ENCODE results near the gene DOK5.

The DOK5 gene

DNA sequence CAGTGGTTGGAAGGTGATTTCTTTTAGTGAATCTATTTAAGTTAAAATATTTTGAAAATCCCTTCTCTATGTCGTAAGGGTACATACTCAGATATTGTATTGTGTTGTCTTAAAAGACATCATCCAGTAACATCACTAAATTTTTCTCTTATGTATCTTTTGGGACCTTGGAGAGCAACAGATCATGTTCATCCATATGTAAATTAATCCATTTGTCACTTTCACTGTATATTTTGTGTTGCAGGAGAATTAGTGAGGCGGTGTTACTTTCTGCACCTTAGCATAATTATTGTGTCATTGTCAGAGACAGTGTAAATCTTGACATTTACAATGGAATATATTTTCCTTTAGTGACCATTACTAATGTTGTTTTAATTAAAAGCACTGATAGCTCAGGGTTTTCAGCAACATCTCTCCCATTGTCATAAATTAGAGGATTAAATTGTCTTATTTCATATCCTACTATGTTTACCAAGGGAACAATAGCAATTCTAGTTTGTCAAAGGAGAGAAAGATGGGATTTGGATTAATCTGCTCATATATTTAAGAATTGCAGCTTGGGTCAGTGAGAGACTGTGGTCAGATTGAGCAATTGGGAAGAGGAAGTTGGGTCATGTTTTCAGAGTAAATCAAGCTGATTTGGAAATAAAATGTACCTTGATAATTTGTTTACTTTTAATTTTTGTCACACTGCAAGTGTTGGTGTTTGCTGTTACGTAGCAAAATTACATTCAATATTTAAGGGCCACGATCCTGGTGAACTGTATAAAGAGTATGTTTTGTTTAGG lies 22.7 kb downstream of the DOK5 start:
- H3K9me3 Mint-ChIP-seq = no peaks in the 10 kb centered on the region

DNA sequence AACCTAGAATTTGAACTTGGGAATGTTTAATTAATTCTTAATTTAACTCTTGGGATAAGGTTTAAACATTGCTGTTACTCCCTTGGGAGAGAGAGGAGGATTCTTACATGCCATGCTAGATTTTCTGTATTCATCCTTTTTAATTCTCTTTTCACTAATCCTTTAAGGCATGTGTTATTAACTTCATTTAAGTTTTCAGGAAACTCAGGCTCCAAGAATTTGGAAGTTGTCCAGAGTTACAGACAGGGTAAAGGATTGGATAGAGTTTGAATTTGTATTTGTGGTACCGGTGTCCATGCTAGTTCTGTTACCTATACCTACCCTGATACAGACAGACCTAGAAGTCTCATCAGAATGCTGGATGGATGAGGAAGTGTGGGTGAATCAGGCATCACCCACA lies 23.7 kb downstream of the DOK5 start:
- Mint-ChIP-seq H3K36me3 (ENCODE audit: insufficient read depth) (no peaks in the 10 kb centered on the region), H3K4me1 (no peaks in the 10 kb centered on the region), H3K27ac (ENCODE audit: low read depth) (no peak overlapping the region), H3K4me3 (no peak overlapping the region), H3K9me3 (no peaks in the 10 kb centered on the region), H3K27me3 (peaks cover 5% of the 10 kb centered on the region)
- ATAC-seq (replicated peaks; ENCODE audit: extremely low read depth, poor library complexity, severe bottlenecking) (no peak), DNase-seq (ENCODE audit: low spot score in 2 of 2) (no peak)

More for the DNA sequence above, 22.7 kb downstream of the DOK5 start:
- no peak overlapping the region for H3K4me3 Mint-ChIP-seq
- ATAC-seq (replicated peaks; ENCODE audit: extremely low read depth, poor library complexity, severe bottlenecking) (no peak), DNase-seq (ENCODE audit: low spot score in 2 of 2) (no peak)
- peaks cover 5% of the 10 kb centered on the region for H3K27me3 Mint-ChIP-seq
- no peaks in the 10 kb centered on the region for H3K4me1 Mint-ChIP-seq
- H3K36me3 Mint-ChIP-seq (ENCODE audit: insufficient read depth) = no peaks in the 10 kb centered on the region
- no peak overlapping the region for H3K27ac Mint-ChIP-seq (ENCODE audit: low read depth)

DNA sequence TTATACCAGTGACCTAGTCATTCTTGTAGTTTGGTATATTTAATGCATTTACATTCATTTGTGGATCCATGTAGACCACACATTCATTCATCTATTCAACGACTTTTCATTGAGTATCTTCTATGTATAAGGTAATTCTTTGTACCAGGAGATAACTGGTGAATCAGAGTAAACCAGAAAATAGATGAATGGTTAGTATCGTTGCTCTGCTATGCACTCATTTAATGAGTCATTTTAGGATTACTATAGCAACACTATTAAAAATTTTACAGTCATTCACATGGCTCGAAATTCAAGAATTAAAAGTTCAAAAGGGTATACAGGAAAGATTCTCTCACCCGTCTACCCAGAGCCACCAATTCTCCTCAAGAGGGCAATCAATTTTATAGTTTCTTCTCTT lies 26.8 kb downstream of the DOK5 start:
- DNase-seq (ENCODE audit: low spot score in 2 of 2) (no peak), ATAC-seq (replicated peaks; ENCODE audit: extremely low read depth, poor library complexity, severe bottlenecking) (no peak)
- H3K4me3 Mint-ChIP-seq = no peak overlapping the region
- H3K36me3 Mint-ChIP-seq (ENCODE audit: insufficient read depth) = no peaks in the 10 kb centered on the region
- H3K27ac Mint-ChIP-seq (ENCODE audit: low read depth) = no peak overlapping the region
- peaks cover 5% of the 10 kb centered on the region for H3K27me3 Mint-ChIP-seq
- H3K9me3 Mint-ChIP-seq = peaks cover 8% of the 10 kb centered on the region
- H3K4me1 Mint-ChIP-seq = no peaks in the 10 kb centered on the region

DNA sequence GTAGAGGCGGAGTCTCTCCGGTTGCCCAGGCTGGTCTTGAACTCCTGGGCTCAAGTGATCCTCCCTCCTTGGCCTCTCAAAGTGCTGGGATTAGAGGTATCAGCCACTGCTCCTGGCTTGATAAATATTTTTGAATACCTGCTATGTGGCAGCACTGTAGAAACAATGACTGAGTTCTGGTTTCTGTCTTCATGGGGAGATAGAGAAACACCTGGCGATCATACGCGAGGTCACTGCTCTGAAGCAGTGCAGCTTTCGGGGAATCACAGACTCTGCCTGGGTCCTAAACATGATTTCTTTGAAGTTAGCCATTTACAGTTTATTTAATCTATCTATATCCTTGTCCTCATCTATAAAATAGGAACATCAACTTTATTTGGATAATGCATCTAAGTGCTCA lies 31.2 kb downstream of the DOK5 start:
- ATAC-seq (replicated peaks; ENCODE audit: extremely low read depth, poor library complexity, severe bottlenecking) = no peak

DNA sequence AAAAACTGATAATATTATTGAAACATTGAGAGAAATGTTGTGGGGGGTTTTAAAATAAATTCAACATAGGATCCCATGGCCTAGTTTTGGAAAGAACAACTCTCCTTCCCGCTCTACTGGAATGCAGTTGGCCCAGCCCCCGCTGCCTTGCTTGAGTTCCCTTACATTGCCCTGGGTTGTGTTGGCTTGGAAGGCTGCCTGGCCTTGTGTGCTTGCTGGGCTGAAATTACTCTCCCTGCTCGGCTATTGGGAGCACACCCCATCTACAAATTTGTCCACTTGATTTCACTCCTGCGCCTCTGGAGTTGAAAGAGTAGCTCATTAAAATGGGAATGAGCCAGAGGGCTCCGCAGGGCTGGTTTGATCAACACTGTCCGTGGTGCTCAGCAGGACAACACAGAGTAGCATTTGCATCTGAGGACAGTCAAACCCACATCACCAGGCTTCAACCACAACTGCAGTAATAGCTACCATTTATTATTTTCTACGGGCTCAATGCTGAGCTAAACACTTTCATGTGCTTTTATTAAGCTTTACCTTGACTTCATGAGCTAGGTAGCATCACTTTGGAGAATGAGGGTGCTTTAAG lies 35.2 kb downstream of the DOK5 start:
- H3K4me1 Mint-ChIP-seq = no peaks in the 10 kb centered on the region
- H3K36me3 Mint-ChIP-seq (ENCODE audit: insufficient read depth) = no peaks in the 10 kb centered on the region
- no peak overlapping the region for H3K4me3 Mint-ChIP-seq
- DNase-seq (ENCODE audit: low spot score in 2 of 2) (no peak), ATAC-seq (replicated peaks; ENCODE audit: extremely low read depth, poor library complexity, severe bottlenecking) (no peak)
- H3K27me3 Mint-ChIP-seq = no peaks in the 10 kb centered on the region
- no peak overlapping the region for H3K27ac Mint-ChIP-seq (ENCODE audit: low read depth)
- peaks cover 3% of the 10 kb centered on the region for H3K9me3 Mint-ChIP-seq

More for the DNA sequence above, 31.2 kb downstream of the DOK5 start:
- Mint-ChIP-seq H3K36me3 (ENCODE audit: insufficient read depth) (no peaks in the 10 kb centered on the region), H3K4me3 (no peak overlapping the region), H3K4me1 (no peaks in the 10 kb centered on the region), H3K27me3 (no peaks in the 10 kb centered on the region), H3K27ac (ENCODE audit: low read depth) (no peak overlapping the region), H3K9me3 (peaks cover 8% of the 10 kb centered on the region)
- DNase-seq (ENCODE audit: low spot score in 2 of 2) = no peak

DNA sequence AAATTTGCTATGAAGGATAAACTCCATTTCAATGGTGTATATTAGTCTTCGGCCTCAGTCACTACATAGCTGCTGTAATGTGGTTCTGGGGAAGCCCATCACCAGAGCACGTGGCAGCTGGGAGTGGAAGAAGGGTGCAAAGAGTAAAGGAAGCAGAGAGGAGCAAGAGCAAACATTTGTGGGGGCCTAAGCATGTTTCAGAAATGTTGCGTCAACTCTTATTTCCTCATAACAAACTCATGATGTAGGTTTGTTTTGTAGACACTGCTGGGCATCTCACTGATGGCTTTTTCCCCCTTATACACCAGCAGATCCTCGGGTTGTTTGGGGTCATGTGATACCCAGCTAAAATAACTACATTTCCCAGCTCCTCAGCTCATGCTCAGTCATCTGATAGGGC lies 37.3 kb downstream of the DOK5 start:
- Mint-ChIP-seq H3K4me3 (no peak overlapping the region), H3K36me3 (ENCODE audit: insufficient read depth) (no peaks in the 10 kb centered on the region), H3K4me1 (no peaks in the 10 kb centered on the region)

DNA sequence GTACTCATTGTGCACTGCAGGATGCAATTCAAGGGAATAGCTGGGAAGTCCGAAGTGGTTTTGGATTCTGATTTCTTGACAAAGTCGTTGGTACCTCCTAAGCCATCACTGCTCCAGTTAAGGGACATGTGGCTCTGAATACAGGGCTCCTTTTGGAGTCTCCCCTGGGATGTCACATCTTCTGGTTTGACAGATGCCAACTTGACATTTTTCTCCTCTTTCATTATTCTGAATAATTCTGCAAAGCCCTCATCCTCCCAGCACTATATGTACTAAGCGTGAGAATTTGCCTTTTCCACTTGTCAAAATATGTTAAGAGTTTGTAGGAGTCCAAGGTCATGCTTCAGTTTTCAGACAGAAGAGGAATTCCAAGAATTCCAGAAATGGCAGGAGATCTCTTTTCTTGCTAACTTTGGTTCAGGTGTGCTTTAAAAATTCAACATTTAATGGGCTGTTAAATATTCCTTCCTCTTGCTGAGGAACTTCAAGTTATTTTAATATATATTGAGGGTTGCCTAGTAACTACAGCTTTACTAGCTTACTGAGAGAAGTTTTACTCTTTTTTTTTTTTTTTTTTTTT lies 38.7 kb downstream of the DOK5 start:
- Mint-ChIP-seq H3K9me3 (no peaks in the 10 kb centered on the region), H3K4me1 (no peaks in the 10 kb centered on the region), H3K27ac (ENCODE audit: low read depth) (no peak overlapping the region), H3K36me3 (ENCODE audit: insufficient read depth) (no peaks in the 10 kb centered on the region), H3K4me3 (no peak overlapping the region), H3K27me3 (no peaks in the 10 kb centered on the region)
- DNase-seq (ENCODE audit: low spot score in 2 of 2) (no peak), ATAC-seq (replicated peaks; ENCODE audit: extremely low read depth, poor library complexity, severe bottlenecking) (no peak)

More for the DNA sequence above, 37.3 kb downstream of the DOK5 start:
- no peak for ATAC-seq (replicated peaks; ENCODE audit: extremely low read depth, poor library complexity, severe bottlenecking)
- Mint-ChIP-seq H3K9me3 (no peaks in the 10 kb centered on the region), H3K27me3 (no peaks in the 10 kb centered on the region), H3K27ac (ENCODE audit: low read depth) (no peak overlapping the region)
- DNase-seq (ENCODE audit: low spot score in 2 of 2) = no peak

DNA sequence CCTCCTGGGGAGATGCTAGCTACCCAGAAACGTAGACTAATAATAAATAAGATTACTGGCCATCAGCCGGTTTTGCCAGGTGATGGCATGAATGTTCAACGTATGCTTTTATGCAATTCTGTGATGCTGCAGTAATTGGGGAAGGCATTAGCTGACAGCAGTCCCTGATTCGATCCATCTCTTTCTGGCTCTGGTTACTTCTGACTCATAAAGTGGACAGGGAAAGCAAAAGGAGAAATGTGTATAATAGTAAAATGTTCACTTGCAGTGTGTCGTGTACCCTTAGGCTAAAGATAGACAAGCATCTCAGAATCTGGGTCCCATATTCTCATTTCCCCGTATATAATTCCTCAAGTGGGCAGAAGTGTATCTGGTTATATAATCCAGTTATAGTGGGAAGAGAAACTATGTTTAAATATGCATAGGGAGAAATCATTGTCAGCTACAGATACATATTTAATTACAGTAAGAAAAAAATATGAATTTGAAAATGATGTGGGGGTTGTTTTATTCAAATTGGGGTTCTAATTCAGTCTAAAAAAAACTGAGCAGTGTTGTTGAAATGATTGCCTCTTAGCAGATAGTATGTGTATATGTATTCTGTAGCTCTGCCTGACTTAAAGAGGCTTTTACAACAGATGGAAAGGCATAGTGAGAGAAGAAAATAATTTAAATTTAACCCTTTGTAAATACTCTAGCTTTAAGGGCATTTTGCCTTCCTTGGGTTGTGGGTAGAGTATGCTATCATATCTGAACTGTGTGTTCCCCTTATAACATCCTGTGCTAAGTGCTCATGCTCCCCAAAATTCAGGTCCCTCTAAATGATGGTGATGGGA lies 40.6 kb downstream of the DOK5 start:
- Mint-ChIP-seq H3K4me3 (no peak overlapping the region), H3K4me1 (no peaks in the 10 kb centered on the region), H3K27ac (ENCODE audit: low read depth) (no peak overlapping the region), H3K27me3 (no peaks in the 10 kb centered on the region), H3K36me3 (ENCODE audit: insufficient read depth) (no peaks in the 10 kb centered on the region), H3K9me3 (peaks cover 9% of the 10 kb centered on the region)
- no peak for ATAC-seq (replicated peaks; ENCODE audit: extremely low read depth, poor library complexity, severe bottlenecking)
- DNase-seq (ENCODE audit: low spot score in 2 of 2) = no peak

DNA sequence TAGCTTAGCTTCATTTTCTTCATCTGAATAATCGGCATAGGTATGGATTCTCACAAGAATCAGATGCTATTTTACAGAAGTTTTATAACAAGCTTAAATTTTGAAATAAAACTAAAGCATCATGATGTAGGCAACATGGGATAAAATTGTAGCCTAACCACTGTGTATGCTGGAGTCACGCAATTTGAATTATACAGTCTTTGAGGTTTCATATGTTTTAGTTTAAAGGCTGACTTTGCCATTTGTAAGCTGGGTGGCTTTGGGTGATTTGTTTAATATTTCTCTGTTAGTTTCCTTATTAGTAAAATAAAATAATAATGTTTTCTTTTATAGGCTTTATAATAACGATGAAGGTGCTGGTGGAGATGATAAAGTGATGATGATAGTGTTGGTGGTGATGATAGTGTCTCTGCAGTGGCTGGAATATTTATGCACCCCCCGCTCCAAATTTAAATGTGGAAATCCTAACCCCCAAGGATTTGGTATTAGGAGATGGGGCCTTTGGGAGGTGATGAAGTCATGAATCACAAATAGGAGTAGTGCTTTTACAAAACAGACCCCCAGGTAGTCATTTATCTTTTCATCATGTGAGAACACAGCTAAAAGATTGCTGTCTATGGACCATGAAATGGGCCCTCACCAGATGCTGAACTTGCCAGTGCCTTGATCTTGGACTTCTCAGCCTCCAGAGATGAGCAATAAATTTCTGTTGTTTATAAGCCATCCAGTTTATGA lies 42.0 kb downstream of the DOK5 start:
- Mint-ChIP-seq H3K4me1 (no peaks in the 10 kb centered on the region), H3K27me3 (no peaks in the 10 kb centered on the region), H3K27ac (ENCODE audit: low read depth) (no peak overlapping the region), H3K4me3 (no peak overlapping the region), H3K9me3 (peaks cover 10% of the 10 kb centered on the region), H3K36me3 (ENCODE audit: insufficient read depth) (no peaks in the 10 kb centered on the region)
- ATAC-seq (replicated peaks; ENCODE audit: extremely low read depth, poor library complexity, severe bottlenecking) (no peak), DNase-seq (ENCODE audit: low spot score in 2 of 2) (no peak)

DNA sequence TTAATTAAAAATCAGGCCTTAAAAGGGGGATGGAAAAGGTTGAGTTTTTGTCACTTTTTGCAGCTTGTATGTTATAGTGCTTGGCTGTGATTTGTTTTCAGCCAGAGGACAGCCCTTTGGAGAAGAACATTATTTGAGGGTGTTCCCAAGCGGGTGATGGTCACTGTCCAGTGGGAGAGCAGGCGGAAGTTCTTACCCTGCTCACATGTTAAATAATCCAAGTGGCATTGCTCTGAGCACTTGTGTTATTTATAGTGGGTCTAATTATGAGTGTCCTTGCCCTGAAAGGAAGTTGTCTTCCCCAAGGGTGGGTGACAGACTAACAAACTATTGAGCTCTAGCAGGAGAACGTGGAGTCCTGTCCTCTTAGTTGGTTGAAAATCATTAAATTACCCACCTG lies 49.5 kb downstream of the DOK5 start:
- Mint-ChIP-seq H3K27ac (ENCODE audit: low read depth) (no peak overlapping the region), H3K4me3 (no peak overlapping the region), H3K27me3 (peaks cover 19% of the 10 kb centered on the region), H3K9me3 (peaks cover 9% of the 10 kb centered on the region), H3K4me1 (no peaks in the 10 kb centered on the region), H3K36me3 (ENCODE audit: insufficient read depth) (peaks cover 1% of the 10 kb centered on the region)
- ATAC-seq (replicated peaks; ENCODE audit: extremely low read depth, poor library complexity, severe bottlenecking) = no peak
- no peak for DNase-seq (ENCODE audit: low spot score in 2 of 2)

DNA sequence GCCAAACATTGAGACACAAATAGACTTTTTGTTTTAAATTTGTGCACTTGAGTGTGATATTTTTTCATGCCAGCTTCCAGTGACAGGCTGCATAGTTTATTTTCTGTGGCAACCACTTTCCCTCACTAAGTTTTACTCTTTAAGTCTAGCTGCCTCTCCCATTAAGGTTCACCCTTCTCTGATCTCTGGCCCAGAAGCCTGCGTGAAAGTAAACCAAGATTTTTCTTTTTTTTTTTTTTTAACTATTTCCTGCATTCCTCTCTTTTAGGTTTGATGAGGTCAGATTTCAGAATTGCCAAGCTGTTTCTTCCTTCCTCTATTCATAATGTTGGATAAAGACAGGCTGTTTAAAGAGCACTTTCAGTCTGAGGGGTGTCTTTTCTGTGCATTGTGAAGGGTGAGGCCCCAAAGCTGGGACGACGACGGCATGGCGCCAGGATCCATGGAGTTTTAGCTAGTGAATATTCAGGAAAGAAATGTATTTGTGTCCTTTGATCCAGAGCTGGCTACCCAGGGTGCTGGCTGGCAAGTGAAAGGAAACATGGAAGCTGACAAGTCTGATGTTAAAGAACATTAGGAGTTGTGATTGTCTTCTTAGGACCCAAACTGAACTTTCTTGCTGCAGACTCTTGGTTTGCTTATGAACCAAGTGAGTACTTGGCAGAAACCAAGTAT lies 50.7 kb downstream of the DOK5 start:
- ATAC-seq (replicated peaks; ENCODE audit: extremely low read depth, poor library complexity, severe bottlenecking) = no peak
- Mint-ChIP-seq H3K9me3 (peaks cover 8% of the 10 kb centered on the region), H3K27me3 (peaks cover 31% of the 10 kb centered on the region), H3K4me3 (no peak overlapping the region), H3K27ac (ENCODE audit: low read depth) (no peak overlapping the region), H3K4me1 (no peaks in the 10 kb centered on the region), H3K36me3 (ENCODE audit: insufficient read depth) (peaks cover 1% of the 10 kb centered on the region)
- DNase-seq (ENCODE audit: low spot score in 2 of 2) = no peak

DNA sequence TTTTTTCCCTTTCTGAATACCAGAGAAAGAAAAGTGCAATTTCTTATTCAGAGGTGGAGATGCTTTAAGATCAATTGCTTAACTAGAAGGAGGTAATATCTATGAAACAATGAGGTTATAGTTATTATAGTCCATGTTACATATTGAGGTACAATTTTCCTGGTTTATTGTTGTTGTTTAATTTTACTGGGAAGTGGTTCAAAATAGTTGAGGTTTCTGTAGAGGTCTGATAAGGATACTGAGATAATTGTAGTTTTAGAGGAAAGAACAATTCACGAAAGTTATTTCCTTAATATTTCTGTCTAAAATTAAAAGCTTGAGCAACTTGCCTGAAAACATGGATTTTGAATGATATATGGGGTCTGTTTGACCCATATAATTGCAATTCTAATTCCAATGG lies 51.4 kb downstream of the DOK5 start:
- no peak overlapping the region for H3K4me3 Mint-ChIP-seq
- DNase-seq (ENCODE audit: low spot score in 2 of 2) (no peak), ATAC-seq (replicated peaks; ENCODE audit: extremely low read depth, poor library complexity, severe bottlenecking) (no peak)
- H3K36me3 Mint-ChIP-seq (ENCODE audit: insufficient read depth) = peaks cover 1% of the 10 kb centered on the region
- no peak overlapping the region for H3K27ac Mint-ChIP-seq (ENCODE audit: low read depth)
- peaks cover 34% of the 10 kb centered on the region for H3K27me3 Mint-ChIP-seq
- no peaks in the 10 kb centered on the region for H3K4me1 Mint-ChIP-seq
- H3K9me3 Mint-ChIP-seq = peaks cover 7% of the 10 kb centered on the region
